ENCODE data around the gene DCTPP1. TPM values are rescaled to one million over a fixed set of nuclear protein-coding genes. Genes with fewer than 3 reads are reported as not detected.

Gene DCTPP1
- total and polyA plus RNA-seq, 2 of the 13 experiments (the other 11 are each of a cell fraction or from before 2014, with no cell fraction given), result 54.8 to 74.4 TPM

DNA sequence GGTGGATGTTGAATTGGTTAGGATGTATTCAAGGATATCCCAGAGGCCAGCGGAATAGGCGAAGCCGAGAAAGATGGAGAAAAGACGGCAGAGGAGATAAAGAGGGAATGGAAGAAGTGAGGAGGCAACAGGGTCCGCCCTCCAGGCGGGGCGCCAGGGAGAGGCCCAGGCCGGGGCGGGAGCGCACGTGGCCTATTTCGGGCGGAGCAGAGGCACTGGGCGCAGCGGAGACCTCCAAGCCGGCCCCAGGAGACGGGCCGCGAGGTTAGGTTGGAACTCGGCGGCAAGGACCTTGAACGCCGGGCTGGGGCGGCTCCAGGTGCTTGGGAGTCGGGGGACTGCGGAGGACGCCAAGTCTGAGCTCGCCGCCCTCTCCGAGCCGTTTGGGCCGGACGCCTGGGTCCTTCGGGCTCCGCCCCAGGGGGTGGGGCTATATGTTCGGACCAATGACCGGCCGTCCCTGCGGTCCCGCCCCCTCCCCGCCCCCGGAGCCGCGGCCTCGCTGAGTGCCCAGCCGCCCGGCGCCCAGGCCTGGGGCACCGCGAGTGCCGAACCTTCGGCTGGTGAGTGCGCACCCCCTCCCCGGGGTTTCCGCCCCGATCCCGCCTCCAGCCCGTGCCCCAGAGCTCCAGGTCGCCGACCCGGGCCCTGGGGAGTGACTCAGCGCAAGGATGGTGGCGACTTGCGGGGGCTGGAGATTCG is 22.6 kb downstream of the DCTPP1 start, which contains the start of gene ZNF771 (continued):
- peak; percentile 75 for TF ChIP-seq KMT2B (CRISPR knock-in tag; IDR thresholded peaks at IDR 0.05)
- TF ChIP-seq HDAC1 (CRISPR knock-in tag; IDR thresholded peaks at IDR 0.05), result peak; percentile 94
- peak; percentile 79; the same call in 1 of the 2 replicates for TF ChIP-seq AHR (CRISPR knock-in tag; IDR thresholded peaks at IDR 0.05)
- TF ChIP-seq ZNF766 (CRISPR knock-in tag; IDR thresholded peaks at IDR 0.05; ENCODE audit: borderline replicate concordance), result 0 out of 2 replicates have a peak, but pooled peaks have one; percentile 52
- TF ChIP-seq U2AF2 (IDR thresholded peaks at IDR 0.05; ENCODE audit: low read depth, low read length), result no peak
- TF ChIP-seq ZNF160 (CRISPR knock-in tag; IDR thresholded peaks at IDR 0.05), result peak; percentile 28; the same call in 1 of the 2 replicates
- peak; percentile 80 for TF ChIP-seq NFYB (CRISPR knock-in tag; IDR thresholded peaks at IDR 0.05)
- TF ChIP-seq ZFP36L2 (CRISPR knock-in tag; IDR thresholded peaks at IDR 0.05), result no peak
- no peak for TF ChIP-seq ZFYVE20 (CRISPR knock-in tag; IDR thresholded peaks at IDR 0.05; ENCODE audit: borderline replicate concordance, low read depth)
- TF ChIP-seq, protein P1, sequence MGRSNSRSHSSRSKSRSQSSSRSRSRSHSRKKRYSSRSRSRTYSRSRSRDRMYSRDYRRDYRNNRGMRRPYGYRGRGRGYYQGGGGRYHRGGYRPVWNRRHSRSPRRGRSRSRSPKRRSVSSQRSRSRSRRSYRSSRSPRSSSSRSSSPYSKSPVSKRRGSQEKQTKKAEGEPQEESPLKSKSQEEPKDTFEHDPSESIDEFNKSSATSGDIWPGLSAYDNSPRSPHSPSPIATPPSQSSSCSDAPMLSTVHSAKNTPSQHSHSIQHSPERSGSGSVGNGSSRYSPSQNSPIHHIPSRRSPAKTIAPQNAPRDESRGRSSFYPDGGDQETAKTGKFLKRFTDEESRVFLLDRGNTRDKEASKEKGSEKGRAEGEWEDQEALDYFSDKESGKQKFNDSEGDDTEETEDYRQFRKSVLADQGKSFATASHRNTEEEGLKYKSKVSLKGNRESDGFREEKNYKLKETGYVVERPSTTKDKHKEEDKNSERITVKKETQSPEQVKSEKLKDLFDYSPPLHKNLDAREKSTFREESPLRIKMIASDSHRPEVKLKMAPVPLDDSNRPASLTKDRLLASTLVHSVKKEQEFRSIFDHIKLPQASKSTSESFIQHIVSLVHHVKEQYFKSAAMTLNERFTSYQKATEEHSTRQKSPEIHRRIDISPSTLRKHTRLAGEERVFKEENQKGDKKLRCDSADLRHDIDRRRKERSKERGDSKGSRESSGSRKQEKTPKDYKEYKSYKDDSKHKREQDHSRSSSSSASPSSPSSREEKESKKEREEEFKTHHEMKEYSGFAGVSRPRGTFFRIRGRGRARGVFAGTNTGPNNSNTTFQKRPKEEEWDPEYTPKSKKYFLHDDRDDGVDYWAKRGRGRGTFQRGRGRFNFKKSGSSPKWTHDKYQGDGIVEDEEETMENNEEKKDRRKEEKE (IDR thresholded peaks at IDR 0.05), result no peak
- peak; percentile 87 for TF ChIP-seq ASH2L (IDR thresholded peaks at IDR 0.05; ENCODE audit: insufficient read length, low read depth, low read length)
- TF ChIP-seq SRSF1 (optimal IDR thresholded peaks at IDR 0.05; ENCODE audit: low read depth, low read length), result peak; percentile 54
- TF ChIP-seq HDAC2 (CRISPR knock-in tag; IDR thresholded peaks at IDR 0.05), result peak; percentile 79
- peak; percentile 72 for TF ChIP-seq XRCC5 (optimal IDR thresholded peaks at IDR 0.05; ENCODE audit: low read length)
- TF ChIP-seq, protein P2, sequence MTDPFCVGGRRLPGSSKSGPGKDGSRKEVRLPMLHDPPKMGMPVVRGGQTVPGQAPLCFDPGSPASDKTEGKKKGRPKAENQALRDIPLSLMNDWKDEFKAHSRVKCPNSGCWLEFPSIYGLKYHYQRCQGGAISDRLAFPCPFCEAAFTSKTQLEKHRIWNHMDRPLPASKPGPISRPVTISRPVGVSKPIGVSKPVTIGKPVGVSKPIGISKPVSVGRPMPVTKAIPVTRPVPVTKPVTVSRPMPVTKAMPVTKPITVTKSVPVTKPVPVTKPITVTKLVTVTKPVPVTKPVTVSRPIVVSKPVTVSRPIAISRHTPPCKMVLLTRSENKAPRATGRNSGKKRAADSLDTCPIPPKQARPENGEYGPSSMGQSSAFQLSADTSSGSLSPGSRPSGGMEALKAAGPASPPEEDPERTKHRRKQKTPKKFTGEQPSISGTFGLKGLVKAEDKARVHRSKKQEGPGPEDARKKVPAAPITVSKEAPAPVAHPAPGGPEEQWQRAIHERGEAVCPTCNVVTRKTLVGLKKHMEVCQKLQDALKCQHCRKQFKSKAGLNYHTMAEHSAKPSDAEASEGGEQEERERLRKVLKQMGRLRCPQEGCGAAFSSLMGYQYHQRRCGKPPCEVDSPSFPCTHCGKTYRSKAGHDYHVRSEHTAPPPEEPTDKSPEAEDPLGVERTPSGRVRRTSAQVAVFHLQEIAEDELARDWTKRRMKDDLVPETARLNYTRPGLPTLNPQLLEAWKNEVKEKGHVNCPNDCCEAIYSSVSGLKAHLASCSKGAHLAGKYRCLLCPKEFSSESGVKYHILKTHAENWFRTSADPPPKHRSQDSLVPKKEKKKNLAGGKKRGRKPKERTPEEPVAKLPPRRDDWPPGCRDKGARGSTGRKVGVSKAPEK (CRISPR knock-in tag; IDR thresholded peaks at IDR 0.05; ENCODE audit: borderline replicate concordance), result peak; percentile 80; the same call in 1 of the 2 replicates

Measured in HepG2 (cell line).